Endometrium (tissue), 2 donors: Measurements from ENCODE around the gene RBM15.
A peak's percentile ranks its signal among the peaks of the same experiment; 100 is the strongest.

Source experiments
- FAIRE-seq: peaks from 2 replicates; lab custom pipeline; 2012; peaks lifted over from hg19 to GRCh38; lab: Jason Lieb, UNC
- donor health status: control.
- donor health status: control.

The RBM15 gene, protein sequence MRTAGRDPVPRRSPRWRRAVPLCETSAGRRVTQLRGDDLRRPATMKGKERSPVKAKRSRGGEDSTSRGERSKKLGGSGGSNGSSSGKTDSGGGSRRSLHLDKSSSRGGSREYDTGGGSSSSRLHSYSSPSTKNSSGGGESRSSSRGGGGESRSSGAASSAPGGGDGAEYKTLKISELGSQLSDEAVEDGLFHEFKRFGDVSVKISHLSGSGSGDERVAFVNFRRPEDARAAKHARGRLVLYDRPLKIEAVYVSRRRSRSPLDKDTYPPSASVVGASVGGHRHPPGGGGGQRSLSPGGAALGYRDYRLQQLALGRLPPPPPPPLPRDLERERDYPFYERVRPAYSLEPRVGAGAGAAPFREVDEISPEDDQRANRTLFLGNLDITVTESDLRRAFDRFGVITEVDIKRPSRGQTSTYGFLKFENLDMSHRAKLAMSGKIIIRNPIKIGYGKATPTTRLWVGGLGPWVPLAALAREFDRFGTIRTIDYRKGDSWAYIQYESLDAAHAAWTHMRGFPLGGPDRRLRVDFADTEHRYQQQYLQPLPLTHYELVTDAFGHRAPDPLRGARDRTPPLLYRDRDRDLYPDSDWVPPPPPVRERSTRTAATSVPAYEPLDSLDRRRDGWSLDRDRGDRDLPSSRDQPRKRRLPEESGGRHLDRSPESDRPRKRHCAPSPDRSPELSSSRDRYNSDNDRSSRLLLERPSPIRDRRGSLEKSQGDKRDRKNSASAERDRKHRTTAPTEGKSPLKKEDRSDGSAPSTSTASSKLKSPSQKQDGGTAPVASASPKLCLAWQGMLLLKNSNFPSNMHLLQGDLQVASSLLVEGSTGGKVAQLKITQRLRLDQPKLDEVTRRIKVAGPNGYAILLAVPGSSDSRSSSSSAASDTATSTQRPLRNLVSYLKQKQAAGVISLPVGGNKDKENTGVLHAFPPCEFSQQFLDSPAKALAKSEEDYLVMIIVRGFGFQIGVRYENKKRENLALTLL

DNA sequence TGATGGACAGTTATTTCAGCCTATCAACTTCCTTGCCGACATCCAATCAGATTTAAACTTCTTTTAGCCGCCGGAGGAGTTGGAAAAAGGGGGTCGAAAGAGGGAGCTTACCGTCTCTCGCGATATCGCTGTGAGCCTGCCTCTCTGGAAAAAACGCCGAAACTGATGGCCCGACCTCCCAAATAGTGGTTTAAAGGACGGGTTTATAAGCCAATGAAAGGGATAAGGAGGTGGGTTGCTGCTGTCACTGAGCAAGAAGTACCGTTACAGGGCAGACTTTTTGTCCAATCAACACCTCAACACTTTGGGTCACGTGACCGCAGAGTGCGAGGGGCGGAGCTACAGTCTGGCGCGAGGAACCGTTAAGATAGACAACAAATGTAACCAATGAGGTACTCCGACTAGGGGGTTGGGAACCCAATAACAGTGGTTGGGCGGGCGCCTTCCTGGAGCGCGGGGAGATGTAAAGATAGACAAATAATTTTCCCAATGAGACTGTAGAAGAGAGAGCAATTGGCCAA lies at the start of gene RBM15:
RBM15 (plus strand) TSS at position 492 of the 521 bp plus-strand sequence; CDS start at position 521, 29 bp downstream.
- FAIRE-seq = peak; percentile 99

DNA sequence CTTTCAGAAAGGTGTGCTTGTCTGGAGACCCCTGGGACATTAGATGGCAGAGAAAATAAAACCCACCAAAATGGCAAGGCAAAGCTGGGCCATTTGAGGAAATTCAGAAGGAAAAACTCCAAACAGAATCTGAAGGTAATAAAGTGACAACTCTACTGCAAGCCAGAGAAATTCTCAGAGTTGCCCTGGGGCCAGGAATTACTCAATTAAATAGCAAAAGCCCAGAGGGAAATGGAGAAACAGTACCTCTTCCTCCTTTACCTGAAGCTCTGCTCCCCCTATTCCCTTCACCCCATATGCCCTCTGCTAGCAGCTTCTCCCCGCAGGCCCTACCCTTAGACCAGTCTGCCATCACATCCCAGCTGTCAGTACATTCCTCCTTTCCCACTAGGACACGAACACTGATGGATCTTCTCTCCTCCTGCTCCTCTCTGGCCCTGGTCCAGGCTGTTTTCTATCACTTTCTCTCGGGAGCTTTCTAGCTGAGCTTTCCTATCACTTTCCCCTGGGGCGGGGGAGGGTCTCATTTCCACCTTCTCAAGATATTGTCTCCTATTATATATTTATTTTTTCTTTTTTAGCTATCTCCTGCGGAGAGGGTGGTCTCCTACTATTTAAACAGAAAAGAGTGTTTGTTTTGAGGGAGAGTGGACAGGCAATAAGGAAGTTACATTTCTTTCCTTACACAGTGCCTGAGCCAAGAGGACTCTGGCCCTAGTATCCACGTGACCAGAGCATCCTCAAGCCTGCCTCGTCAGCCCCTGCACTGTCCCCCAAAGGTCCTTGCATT lies 47.7 kb upstream of the RBM15 start:
- FAIRE-seq = no peak

DNA sequence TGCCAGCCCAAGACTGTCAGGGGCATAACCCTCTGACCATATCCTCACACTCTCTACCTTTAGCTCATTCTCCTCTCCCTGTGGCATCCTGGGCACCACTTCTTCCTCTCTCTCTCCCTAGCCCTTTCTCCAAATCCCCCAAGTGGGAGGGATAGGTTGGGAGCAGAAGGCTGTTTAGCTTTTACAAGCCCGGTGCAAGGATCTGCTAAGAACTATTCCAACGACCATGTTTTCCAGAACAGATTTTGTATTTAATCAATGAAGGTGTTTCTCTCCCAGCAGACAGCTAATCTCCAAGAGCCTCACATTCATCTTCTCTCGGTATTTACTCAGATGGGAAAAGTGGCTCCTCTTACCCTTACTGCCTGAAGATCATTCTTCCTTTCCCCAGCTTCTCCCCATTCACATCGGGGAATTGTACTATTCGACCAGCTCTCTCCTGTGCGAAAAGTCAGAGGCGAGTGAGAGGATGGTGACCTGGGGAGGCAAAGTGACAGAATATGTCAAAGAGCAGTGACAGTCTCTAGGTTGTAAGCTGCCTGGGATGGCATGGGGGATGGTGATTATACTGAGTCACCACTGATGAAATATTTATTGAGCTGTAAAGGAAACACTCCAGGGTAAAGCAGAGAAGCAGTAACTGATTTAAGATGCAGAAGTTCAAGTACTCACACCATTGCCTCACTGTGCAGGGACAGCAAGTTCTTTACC lies 47.0 kb upstream of the RBM15 start:
- FAIRE-seq = no peak

DNA sequence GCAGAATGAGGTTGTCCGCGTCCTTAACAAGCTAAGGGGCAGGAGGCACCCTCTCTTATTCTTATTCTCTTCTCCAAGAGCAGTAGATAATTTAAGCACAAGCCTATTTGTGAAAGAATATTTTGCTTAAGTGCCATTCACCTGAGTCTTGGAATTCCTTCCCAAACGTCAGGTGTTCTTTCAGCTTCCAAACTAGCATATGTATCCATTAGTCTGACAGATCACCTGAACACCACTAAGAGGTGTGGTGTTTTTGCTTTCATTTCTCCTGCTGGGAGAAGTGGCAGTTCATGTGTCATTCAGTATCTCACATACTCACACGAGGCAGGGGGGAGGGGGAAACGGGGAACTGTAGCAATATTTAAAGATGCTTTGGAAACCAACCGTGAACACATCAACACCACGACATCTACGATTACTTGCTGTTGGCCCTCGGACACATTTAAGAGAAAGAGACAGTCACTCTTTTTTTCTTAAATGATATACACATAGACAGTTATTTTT lies 45.5 kb upstream of the RBM15 start:
- no peak for FAIRE-seq

DNA sequence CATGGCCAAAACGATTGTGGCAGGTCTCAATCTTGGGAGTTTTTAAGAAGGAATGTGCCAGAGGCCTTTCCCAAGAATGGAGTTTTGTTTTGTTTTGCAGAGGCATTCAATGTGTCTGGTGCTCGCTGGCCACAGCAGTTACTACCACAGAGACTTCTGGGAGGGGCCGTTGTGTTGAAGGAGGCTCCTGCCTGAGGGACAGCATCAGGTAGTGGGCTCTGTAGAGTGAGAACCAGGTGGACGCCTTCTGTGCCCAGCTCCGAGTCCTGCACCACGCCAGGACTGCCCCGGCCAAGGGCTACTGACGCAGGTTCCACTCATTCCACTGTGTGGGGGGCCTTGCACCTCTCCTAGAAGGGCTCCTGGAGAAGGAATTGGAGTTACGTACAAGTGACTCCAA lies 44.9 kb upstream of the RBM15 start:
- no peak for FAIRE-seq

DNA sequence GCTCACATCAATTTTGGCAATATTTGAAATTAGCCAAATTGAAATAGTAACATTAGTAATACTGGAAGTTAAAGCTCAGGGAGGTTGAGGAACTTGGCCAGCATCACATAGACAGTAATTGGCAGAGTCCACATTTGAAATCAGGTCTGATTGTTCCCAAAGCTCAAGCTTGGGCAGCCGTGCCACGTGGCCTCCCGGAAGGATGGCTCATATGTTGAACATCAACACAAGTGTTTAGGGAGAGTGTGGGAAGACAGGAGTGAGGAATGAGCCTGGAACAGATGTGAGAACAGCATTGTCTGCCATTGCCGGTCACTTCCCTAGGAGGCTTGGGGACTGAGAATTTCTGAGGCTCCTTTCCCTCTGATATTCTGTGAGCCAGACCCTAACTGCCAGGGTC lies 40.2 kb upstream of the RBM15 start:
- no peak for FAIRE-seq

GRCh38 chr1:110300412-110301085 lies 38.6 kb upstream of the RBM15 start:
- FAIRE-seq = no peak

- no peak for FAIRE-seq
These were observed 36.3 kb upstream of the RBM15 start for GRCh38 chr1:110302836-110303235.

DNA sequence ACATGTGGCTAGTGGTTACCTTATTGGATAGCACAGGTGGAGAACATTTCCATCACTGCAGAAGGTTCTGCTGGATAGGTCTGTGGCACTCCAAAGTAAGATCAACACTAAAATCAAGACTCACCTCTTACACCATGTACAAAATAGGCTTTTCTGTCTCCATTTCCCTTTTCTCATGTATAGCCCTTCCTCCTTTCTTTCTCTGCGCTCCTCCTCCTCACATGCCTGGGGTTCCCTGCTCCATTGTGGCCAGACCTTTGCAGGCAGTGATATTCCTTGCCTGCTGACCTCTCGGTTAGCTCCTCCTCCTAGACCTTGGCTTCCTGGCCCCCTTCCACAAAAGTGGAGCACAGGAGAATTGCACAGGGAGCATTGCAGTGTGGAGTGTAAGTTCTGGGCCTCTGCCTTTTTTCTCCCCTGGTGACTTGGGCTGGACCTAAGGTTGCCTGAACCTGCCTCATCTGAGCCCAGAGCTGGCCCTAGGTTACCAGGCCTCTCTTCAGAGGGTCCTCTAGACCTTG lies 33.2 kb upstream of the RBM15 start:
- no peak for FAIRE-seq

- no peak for FAIRE-seq
These were observed 31.8 kb upstream of the RBM15 start for GRCh38 chr1:110307239-110307974.

GRCh38 chr1:110308247-110308646 lies 30.9 kb upstream of the RBM15 start:
- FAIRE-seq = no peak

DNA sequence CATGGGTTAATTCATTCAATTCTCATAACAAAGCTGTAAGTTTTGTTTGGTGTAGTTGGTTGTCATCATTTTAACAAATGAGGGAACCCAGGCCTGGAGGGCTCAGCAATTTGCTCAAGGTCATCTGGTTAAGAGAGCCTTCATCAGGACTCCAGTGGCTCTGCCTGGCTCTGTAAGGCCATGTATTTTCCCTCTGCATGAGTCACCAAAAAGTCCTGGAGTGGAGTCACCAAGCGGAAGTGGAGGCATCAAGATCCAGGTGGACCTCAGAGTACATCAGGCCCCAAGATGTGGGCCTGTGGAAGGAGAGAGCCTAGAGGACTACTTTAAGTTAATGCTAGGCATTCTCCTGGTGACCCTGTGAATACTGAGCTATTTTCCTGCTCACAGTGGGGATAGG lies 30.0 kb upstream of the RBM15 start:
- FAIRE-seq = no peak

GRCh38 chr1:110309767-110310166 lies 29.4 kb upstream of the RBM15 start:
- no peak for FAIRE-seq

DNA sequence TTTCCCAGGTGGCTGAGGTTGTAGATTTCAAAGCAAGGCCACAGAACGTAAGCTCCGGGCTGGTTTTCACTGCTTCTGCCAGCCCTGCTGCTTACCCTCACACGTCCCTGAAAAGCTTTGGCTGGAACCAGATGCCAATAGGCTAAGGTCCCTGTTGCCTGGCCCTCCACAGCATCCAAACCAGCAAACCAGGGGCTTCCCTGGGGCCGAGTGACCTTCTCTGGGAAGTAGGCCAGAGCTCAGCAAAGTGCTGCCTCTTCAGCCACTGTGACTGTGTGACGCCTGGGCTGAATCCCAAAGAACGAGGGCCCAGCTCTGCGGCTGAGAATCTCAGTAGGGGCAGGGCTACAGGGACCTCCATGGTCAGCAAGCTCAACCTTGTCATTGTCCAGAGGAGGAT lies 28.9 kb upstream of the RBM15 start:
- FAIRE-seq = no peak

DNA sequence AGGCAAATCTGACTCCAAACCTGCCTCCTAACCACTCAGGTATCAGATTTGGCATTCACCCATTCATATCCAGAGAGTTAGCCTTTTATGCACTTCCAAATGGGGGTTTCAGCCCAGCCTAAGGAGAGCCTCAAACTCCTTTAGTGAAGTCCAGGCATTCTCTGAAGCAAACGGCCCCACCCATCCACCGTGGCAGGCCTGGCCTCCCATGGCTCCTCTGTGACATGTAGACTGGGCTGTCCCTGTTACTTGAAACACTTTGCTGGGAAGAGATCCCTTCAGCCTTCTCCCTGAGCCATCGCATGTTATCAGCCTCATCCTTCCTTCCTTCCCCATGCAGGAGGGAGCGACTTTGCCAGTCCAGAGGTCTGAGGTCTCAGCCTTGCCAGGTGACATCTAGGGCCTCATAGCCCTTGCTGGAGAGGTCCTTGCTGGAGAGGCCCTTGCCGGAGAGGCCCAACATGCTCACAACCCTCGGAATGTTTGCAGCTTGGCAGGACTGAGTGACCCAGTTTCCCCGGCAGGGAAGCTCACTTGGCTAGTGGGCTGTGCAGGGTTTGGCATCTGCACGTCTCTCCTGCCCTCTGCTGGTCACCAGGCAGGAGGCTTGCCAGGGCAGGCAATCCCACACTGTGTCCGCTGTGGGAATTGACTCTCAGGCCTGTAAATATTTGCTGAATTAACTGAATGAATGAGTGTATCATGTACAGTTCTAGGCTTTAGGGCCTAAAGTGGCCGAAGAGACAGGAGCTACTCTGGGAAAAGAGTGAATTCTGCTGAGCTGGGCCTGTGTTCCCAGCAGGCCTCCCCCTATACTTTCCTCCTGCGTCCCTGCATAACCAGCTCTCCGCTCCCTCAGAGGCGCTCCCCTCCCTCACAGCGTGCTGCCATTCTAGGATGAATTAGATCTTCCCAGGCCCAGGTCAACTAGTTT lies 26.7 kb upstream of the RBM15 start:
- FAIRE-seq = no peak

DNA sequence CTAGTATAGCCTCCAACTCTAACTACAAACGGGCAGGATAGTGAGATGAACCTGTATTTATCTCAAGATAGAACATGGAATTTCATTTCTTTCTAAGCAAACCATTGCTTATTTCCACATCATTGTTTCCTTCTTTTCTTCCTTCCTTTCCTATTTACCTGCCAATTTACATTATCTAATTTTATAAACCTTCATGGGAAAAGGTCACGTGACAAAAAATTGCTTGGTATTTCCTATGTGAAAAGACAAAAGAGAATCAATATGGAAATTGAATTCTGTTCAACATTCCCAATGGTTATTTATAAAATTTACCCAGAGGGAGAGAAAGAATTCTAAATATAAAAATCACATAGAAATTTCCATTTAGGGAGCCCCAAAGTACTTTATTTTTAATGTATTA lies 22.4 kb upstream of the RBM15 start:
- no peak for FAIRE-seq

DNA sequence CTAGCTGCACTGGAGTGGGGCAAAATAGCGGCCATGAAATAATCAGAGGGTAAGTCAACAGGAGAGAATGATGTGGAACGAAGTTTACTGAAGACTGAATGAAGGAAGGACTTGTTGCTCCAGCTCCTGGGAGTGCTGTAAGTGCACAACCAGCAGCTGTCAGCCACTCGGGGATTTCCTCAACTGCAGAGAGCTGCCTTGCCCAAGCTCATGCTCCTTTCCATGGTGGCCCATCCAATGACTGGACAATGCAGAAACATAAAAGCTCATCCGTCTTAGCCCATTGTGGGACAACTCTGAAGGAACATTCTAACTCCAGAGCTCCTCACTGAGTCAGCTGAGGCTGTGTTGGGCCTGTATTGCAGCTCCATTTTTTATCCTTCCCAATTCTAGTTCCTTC lies 21.1 kb upstream of the RBM15 start:
- no peak for FAIRE-seq
